Adrenal gland (tissue), 12 donors: ENCODE data around the gene BATF3. TPM values are rescaled to one million over a fixed set of nuclear protein-coding genes. Genes with fewer than 3 reads are reported as not detected.
"Not testable (repeated sequence)": the region's sequence is repeated elsewhere in the genome, so short reads cannot be mapped to it uniquely, and the experiment has no call there.

Experiments used
- DNase-seq, 7 donors: peaks; one replicate each; pipeline ENCODE4 v3.0.0-alpha.2; 2019 to 2020
- H3K27ac ChIP-seq, 5 donors: fragments of 200-600 bp; sonication (generic) in 4 of 5; 1 replicate in 3 of 5; 2 replicates in 2 of 5; pipeline versions ENCODE4 v1.5.1 to v1.8.0; 2016 to 2020; ENCODE audit warnings: mild to moderate bottlenecking in 1 of 5
- H3K27me3 ChIP-seq: fragments of 200-600 bp; 2 replicates; pipeline ENCODE4 v1.8.0; 2021
- H3K36me3 ChIP-seq, 2 donors: fragments of 200-600 bp; replicated peaks in 1 of 2; 1 replicate in 1 of 2; 2 replicates in 1 of 2; pipeline versions ENCODE4 v1.5.1 to v1.8.0; 2018 to 2022
- H3K4me1 ChIP-seq, 2 donors: fragments of 200-600 bp; replicated peaks in 1 of 2; 1 replicate in 1 of 2; 2 replicates in 1 of 2; pipeline versions ENCODE4 v1.5.1 to v1.8.0; 2018 to 2021
- H3K4me3 ChIP-seq, 4 donors: fragments of 200-600 bp; sonication (generic) in 3 of 4; one replicate each; pipeline ENCODE4 v1.5.1; 2016 to 2018
- H3K9me3 ChIP-seq, 3 donors: fragments of 200-600 bp; sonication (generic) in 1 of 3; replicated peaks in 1 of 3; 1 replicate in 2 of 3; 2 replicates in 1 of 3; pipeline versions ENCODE4 v1.5.1 to v1.8.0; 2016 to 2021
- CTCF ChIP-seq, 6 experiments: fragments of 450-650 bp in 4 of 6; fragments of 200-600 bp in 2 of 6; sonication (generic) in 1 of 6; IDR thresholded peaks; 1 replicate in 5 of 6; 2 replicates in 1 of 6; pipeline versions ENCODE4 v1.5.1 to v1.8.0; 2016 to 2021; ENCODE audit warnings: antibody characterized with exemption in 6 of 6, mild to moderate bottlenecking in 2 of 6, moderate library complexity in 1 of 6
- POLR2A ChIP-seq, 2 donors: fragments of 450-650 bp; IDR thresholded peaks; one replicate each; pipeline ENCODE4 v1.6.1; 2017; ENCODE audit warnings: antibody characterized with exemption in 2 of 2, mild to moderate bottlenecking in 2 of 2, moderate library complexity in 1 of 2
- WGBS, 4 donors: extraction: QIAGEN DNeasy Blood & Tissue Kit in 2 of 4; methylation state at CpG; one replicate each; pipeline versions ENCODE4 v1.1.5 to v1.1.7; 2013 to 2017; 5-methylcytosine and 5-hydroxymethylcytosine counted together
- intact Hi-C, 2 donors: fragments of 100-400 bp; cut with DNase I; formaldehyde crosslinking; loops; one replicate each; pipeline versions ENCODE4 v1.14.1 to v1.15.0; 2022 to 2023
- polyA plus RNA-seq, 3 donors: library from polyadenylated mRNA; stranded (reverse); fragments of 200-250 nt in 2 of 3; fragments of 350-450 nt in 1 of 3; fragmentation: Illumina TruSeq in 1 of 3; extraction: RNeasy Lipid Tissue Mini Kit (QIAGEN cat#74804) in 1 of 3; gene quantifications; one replicate each; pipeline ENCODE4 v1.2.3, GENCODE V29; 2013 to 2014
- total RNA-seq, 9 donors: library from RNA; depleted of rRNA in 4 of 9; stranded (reverse); fragments of >200 nt in 4 of 9; fragments of 120-200 nt in 1 of 9; fragmentation: NEBNext Ultra II Directional in 1 of 9; extraction: Animal tissue kit (Norgen Biotek cat#: 25700) in 1 of 9; gene quantifications; one replicate each; pipeline versions ENCODE4 v1.1.0 to v1.2.4, GENCODE V29; 2013 to 2023
- donor health status: healthy with polysubstance abuse.
- donor health status: Bipolar disorder and iron deficiency.
- donor health status: DM: yes; HTN: yes; CAD: no.
- donor health status: DM: no; HTN: no; CAD: no.
- donor health status: DM: no; HTN: no; CAD: no.
- donor health status: DM: yes; HTN: yes; CAD: no.

BATF3 gene
- total and polyA plus RNA-seq, 12 donors, result 0.24 to 7.5 (median 2.8) TPM

- TF ChIP-seq POLR2A (IDR thresholded peaks at IDR 0.05), result no peak
- WGBS, 4 donors, result 83 to 97% (median 90%) methylated on average over 2 of the region's 2 CpGs
- Histone ChIP-seq H3K9me3 (no peaks in the 10 kb centered on the region), H3K4me3 (no peak overlapping the region), H3K27me3 (no peaks in the 10 kb centered on the region), H3K4me1 (no peaks in the 10 kb centered on the region), H3K36me3 (no peaks in the 10 kb centered on the region), H3K27ac (no peak overlapping the region)
- no peak for DNase-seq
- intact Hi-C loops, result no loop called here
Measured at GRCh38 chr1:212643877-212644276, 55.8 kb downstream of the BATF3 start.

GRCh38 chr1:212641956-212642355, 57.7 kb downstream of the BATF3 start:
- 73 to 87% (median 86%) methylated on average over 1 of the region's 1 CpG for WGBS, 4 donors
- no peaks in the 10 kb centered on the region for H3K27me3 ChIP-seq
- no peak for DNase-seq
- no peak overlapping the region for H3K27ac ChIP-seq
- intact Hi-C loops, result no loop called here
- H3K4me1 ChIP-seq, result peaks cover under 1 to 4% of the 10 kb centered on the region in 2 donors
- no peaks in the 10 kb centered on the region for H3K9me3 ChIP-seq
- no peak overlapping the region for H3K4me3 ChIP-seq
- TF ChIP-seq POLR2A (IDR thresholded peaks at IDR 0.05), result no peak
- no peak for TF ChIP-seq CTCF (IDR thresholded peaks at IDR 0.05)
- no peaks in the 10 kb centered on the region for H3K36me3 ChIP-seq

GRCh38 chr1:212640223-212640878, 59.3 kb downstream of the BATF3 start:
- peaks cover 10 to 13% of the 10 kb centered on the region in 2 donors for H3K4me1 ChIP-seq
- H3K4me3 ChIP-seq, result no peak overlapping the region
- no peaks in the 10 kb centered on the region for H3K36me3 ChIP-seq
- TF ChIP-seq POLR2A (IDR thresholded peaks at IDR 0.05), result no peak
- TF ChIP-seq CTCF (IDR thresholded peaks at IDR 0.05), result no peak
- WGBS, 4 donors, result 90 to 100% (median 94%) methylated on average over 3 of the region's 3 CpGs
- intact Hi-C loops, result no loop called here
- DNase-seq, result no peak
- H3K27me3 ChIP-seq, result no peaks in the 10 kb centered on the region
- no peak overlapping the region for H3K27ac ChIP-seq
- H3K9me3 ChIP-seq, result no peaks in the 10 kb centered on the region

DNA sequence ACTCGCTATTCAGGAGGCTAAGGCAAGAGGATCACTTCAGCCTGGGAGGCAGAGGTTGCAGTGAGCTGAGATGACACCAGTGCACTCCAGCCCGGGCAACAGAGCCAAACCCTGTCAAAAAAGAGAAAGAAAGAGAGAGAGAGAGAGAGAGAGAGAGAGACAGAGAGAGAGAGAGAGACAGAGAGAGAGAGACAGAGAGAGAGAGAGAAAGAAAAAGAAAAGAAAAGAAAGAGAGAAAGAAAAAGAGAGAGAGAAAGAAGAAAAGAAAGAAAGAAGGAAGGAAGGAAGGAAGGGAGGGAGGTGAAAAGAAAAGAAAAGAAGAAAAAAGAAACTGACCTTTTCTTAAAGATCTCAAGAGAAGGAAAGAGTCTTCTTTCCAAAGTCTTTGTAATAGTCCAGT, 60.1 kb downstream of the BATF3 start:
- H3K36me3 ChIP-seq, DNase-seq, H3K27me3 ChIP-seq, H3K4me3 ChIP-seq, H3K9me3 ChIP-seq, intact Hi-C loops: not testable (repeated sequence)
- 67 to 83% (median 81%) methylated on average over 2 of the region's 2 CpGs for WGBS, 4 donors
- peak overlapping the region in 2 of 5 donors; percentile 79 to 80 for H3K27ac ChIP-seq
- H3K4me1 ChIP-seq, result peaks cover 10 to 13% of the 10 kb centered on the region in 2 donors

DNA sequence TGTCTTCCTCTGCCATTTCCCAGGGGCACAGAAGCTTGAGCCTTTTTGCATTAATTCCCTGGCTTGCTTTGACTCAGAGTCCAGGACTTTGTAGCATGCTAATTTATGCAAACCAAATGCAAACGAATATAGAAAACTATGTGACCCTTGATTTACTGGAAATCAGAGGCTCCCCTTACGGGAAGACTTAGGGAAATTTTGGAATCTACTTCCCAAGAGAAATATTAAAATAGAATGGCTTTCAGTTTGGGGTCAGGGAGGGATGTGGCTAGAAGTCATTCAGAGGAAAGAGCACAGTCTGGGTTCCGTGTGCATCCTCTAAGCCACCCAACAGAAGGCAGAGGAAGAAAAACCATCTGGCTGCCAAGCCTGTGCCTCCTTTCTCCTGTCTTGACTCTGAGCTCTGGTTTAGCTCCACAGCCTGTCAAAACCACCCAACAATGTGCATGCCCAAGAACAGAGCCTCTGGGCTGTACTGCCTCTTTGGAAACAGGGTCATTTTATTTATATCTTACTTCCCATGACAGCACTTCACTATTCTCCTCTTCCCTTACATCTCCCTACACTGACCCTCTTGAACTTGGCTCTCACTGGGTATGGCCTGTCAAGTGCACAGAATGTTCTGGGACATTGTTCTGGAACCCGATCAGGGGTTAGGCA, 61.0 kb downstream of the BATF3 start:
- H3K27me3 ChIP-seq, result no peaks in the 10 kb centered on the region
- no peak for TF ChIP-seq CTCF (IDR thresholded peaks at IDR 0.05)
- TF ChIP-seq POLR2A (IDR thresholded peaks at IDR 0.05), result no peak
- H3K4me3 ChIP-seq, result no peak overlapping the region
- H3K36me3 ChIP-seq, result no peaks in the 10 kb centered on the region
- H3K9me3 ChIP-seq, result no peaks in the 10 kb centered on the region
- intact Hi-C loops, result no loop called here
- WGBS, 4 donors, result 26 to 43% (median 34%) methylated on average over 4 of the region's 4 CpGs
- peak in 2 of 7 donors; percentile 39 to 42 for DNase-seq
- H3K27ac ChIP-seq, result peak overlapping the region in 4 of 5 donors; percentile 36 to 90 (median 66)
- peaks cover 10 to 13% of the 10 kb centered on the region in 2 donors for H3K4me1 ChIP-seq
